Osteocyte (in vitro differentiated cells): Measurements from ENCODE around the gene DDX46. TPM values are rescaled to one million over a fixed set of nuclear protein-coding genes. Genes with fewer than 3 reads are reported as not detected.

Experiments used
- DNase-seq: peaks from one replicate; pipeline ENCODE4 v3.0.0; 2021; ENCODE audit warnings: mixed read lengths; ENCODE audit not compliant: unreplicated experiment; ENCODE audit errors: extremely low spot score
- H3K27ac Mint-ChIP-seq: one replicate; pipeline ENCODE4 v1.8.0; 2021; ENCODE audit warnings: mild to moderate bottlenecking, mixed read lengths; ENCODE audit not compliant: unreplicated experiment
- H3K27me3 Mint-ChIP-seq: one replicate; pipeline ENCODE4 v1.8.0; 2021; ENCODE audit warnings: mixed read lengths; ENCODE audit not compliant: unreplicated experiment
- H3K36me3 Mint-ChIP-seq: one replicate; pipeline ENCODE4 v1.8.0; 2021; ENCODE audit warnings: mixed read lengths; ENCODE audit not compliant: unreplicated experiment
- H3K4me1 Mint-ChIP-seq: one replicate; pipeline ENCODE4 v1.8.0; 2021; ENCODE audit warnings: mixed read lengths; ENCODE audit not compliant: unreplicated experiment
- H3K4me3 Mint-ChIP-seq: one replicate; pipeline ENCODE4 v1.8.0; 2021; ENCODE audit warnings: mild to moderate bottlenecking, moderate library complexity, mixed read lengths; ENCODE audit not compliant: unreplicated experiment
- H3K9me3 Mint-ChIP-seq: one replicate; pipeline ENCODE4 v1.8.0; 2021; ENCODE audit warnings: mixed read lengths; ENCODE audit not compliant: unreplicated experiment
- total RNA-seq: library from RNA; stranded (reverse); gene quantifications from 2 replicates; pipeline ENCODE4 v1.2.1, GENCODE V29; 2021
- TF ChIP-seq, protein P1 (sequence below): fragments of 200-600 bp; sonication (generic); IDR thresholded peaks from 2 replicates; pipeline ENCODE4 v1.5.0; 2021; ENCODE audit warnings: antibody characterized with exemption, mild to moderate bottlenecking, moderate library complexity

DDX46 gene
- total RNA-seq, 1 donor from 2014 or later: 46.1 TPM

DNA sequence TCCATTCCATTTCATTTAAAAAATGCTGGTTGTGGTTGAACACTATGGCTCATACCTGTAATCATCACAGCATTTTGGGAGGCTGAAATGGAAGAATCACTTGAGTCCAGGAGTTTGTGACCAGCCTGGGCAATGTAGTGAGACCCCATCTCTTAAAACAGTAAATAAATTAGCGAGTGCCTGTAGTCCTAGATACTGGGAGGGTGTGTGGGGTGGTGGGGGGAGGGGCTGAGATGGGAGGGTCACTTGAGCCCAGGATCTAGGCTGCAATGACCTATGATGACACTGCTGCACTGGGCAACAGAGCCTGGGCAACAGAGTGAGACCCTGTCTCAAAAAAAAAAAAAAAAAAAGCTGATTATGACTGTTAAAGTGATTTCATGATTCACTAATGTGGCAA, 29.1 kb downstream of the DDX46 start:
- DNase-seq: no peak
- no peaks in the 10 kb centered on the region for H3K4me1 Mint-ChIP-seq

DNA sequence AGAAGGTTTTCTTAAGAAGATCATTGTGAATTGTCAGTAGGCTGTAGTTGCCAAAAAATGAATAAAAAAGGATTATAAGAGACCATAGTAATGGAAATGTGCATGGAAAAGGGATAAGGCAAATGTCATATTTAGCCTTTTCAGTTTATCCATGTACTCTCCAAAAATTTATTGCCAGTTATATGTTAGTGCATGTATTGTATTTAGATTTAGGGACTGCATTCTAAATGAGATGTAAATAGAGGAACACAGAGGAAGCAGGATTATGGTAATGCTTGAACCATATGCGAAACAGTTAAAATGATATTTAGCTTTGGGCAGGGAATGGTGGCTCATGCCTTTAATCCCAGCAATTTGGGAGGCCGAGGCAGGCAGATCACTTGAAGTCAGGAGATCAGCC, 33.0 kb downstream of the DDX46 start:
- no peak for DNase-seq
- no peak overlapping the region for H3K27ac Mint-ChIP-seq
- no peaks in the 10 kb centered on the region for H3K4me1 Mint-ChIP-seq
- H3K27me3 Mint-ChIP-seq: no peaks in the 10 kb centered on the region
- H3K36me3 Mint-ChIP-seq: peaks cover 62% of the 10 kb centered on the region
- TF ChIP-seq, protein P1, sequence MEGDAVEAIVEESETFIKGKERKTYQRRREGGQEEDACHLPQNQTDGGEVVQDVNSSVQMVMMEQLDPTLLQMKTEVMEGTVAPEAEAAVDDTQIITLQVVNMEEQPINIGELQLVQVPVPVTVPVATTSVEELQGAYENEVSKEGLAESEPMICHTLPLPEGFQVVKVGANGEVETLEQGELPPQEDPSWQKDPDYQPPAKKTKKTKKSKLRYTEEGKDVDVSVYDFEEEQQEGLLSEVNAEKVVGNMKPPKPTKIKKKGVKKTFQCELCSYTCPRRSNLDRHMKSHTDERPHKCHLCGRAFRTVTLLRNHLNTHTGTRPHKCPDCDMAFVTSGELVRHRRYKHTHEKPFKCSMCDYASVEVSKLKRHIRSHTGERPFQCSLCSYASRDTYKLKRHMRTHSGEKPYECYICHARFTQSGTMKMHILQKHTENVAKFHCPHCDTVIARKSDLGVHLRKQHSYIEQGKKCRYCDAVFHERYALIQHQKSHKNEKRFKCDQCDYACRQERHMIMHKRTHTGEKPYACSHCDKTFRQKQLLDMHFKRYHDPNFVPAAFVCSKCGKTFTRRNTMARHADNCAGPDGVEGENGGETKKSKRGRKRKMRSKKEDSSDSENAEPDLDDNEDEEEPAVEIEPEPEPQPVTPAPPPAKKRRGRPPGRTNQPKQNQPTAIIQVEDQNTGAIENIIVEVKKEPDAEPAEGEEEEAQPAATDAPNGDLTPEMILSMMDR: no peak
- no peaks in the 10 kb centered on the region for H3K9me3 Mint-ChIP-seq
- H3K4me3 Mint-ChIP-seq: no peak overlapping the region

More for the DNA sequence above, 29.1 kb downstream of the DDX46 start:
- no peaks in the 10 kb centered on the region for H3K27me3 Mint-ChIP-seq
- peaks cover 60% of the 10 kb centered on the region for H3K36me3 Mint-ChIP-seq
- H3K4me3 Mint-ChIP-seq: no peak overlapping the region
- H3K27ac Mint-ChIP-seq: no peak overlapping the region
- H3K9me3 Mint-ChIP-seq: no peaks in the 10 kb centered on the region
- TF ChIP-seq, protein P1: no peak

DNA sequence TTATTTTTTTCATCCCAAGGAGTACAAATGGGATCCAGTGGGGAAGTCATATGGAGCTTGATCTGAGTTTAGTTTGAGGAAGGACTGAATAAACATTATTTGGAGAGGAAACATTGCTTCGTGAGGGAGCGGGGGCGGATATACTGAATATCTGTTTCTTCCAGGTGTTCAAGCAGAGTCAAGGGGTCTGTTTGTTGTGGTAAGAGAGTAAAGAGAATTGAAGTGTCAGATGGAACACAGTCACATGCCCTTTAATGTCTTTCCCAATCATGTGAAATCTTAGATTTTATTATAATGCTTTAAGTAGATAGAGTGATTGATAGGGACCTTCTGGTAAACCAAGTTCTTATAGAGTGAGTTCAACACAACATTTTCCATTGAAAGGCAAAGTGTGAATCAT, 33.7 kb downstream of the DDX46 start:
- H3K9me3 Mint-ChIP-seq: no peaks in the 10 kb centered on the region
- DNase-seq: no peak
- no peak overlapping the region for H3K27ac Mint-ChIP-seq

DNA sequence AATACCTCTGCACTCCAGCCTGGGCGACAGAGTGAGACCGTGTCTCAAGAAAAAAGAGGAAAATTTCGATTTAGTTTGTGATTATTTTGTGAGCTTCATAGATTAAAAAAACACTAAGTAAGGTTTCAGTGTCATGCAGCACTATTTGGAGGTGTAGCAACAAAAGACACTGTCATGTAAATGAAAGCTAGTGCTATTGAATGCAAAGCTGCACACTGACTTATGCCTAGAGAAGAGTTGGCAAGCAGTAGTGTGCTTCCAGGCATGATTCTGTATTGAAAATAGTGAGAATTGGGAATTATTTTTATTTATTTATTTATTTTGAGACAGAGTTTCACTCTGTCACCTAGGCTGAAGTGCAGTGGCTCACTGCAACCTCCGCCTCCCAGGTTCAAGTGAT, 34.5 kb downstream of the DDX46 start:
- Mint-ChIP-seq H3K9me3 (no peaks in the 10 kb centered on the region), H3K4me1 (no peaks in the 10 kb centered on the region), H3K36me3 (peaks cover 57% of the 10 kb centered on the region), H3K4me3 (no peak overlapping the region), H3K27ac (no peak overlapping the region), H3K27me3 (no peaks in the 10 kb centered on the region)
- DNase-seq: no peak
- TF ChIP-seq, protein P1: no peak

More for the DNA sequence above, 33.7 kb downstream of the DDX46 start:
- TF ChIP-seq, protein P1: no peak
- H3K4me1 Mint-ChIP-seq: no peaks in the 10 kb centered on the region
- no peak overlapping the region for H3K4me3 Mint-ChIP-seq
- no peaks in the 10 kb centered on the region for H3K27me3 Mint-ChIP-seq
- H3K36me3 Mint-ChIP-seq: peaks cover 56% of the 10 kb centered on the region

DNA sequence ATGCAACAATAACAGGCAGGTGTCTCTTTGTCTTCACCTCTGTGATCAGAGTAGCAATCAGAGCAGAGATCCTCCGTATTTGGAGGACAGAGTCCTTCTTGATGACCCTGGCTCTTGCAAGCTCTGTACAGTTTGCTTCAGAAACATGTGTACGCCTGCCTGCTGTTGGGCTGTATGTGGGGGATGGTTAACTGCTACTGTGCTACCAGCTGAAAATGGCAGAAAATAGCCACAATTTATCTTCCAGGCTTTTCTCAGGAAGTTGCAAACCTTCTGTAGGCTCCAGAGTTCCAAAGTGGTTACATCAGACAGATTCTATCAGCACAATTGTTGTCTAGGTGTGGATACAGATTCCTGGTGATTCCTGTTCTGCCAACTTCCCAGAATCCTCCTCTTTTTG, 35.5 kb downstream of the DDX46 start:
- Mint-ChIP-seq H3K4me1 (no peaks in the 10 kb centered on the region), H3K36me3 (peaks cover 62% of the 10 kb centered on the region), H3K27me3 (no peaks in the 10 kb centered on the region), H3K27ac (no peak overlapping the region), H3K4me3 (no peak overlapping the region), H3K9me3 (no peaks in the 10 kb centered on the region)
- TF ChIP-seq, protein P1: no peak
- DNase-seq: no peak
